Mucosa of stomach (tissue), 1 donor: Measurements from ENCODE around the gene CTXN3.

Experiments
- H3K27me3 ChIP-seq: one replicate; pipeline ENCODE4 v1.7.0; 2013; ENCODE audit warnings: mild to moderate bottlenecking, low read length; ENCODE audit not compliant: control insufficient read depth, insufficient read depth
- H3K36me3 ChIP-seq: one replicate; pipeline ENCODE4 v1.7.0; 2013; ENCODE audit warnings: low read length; ENCODE audit not compliant: control insufficient read depth, insufficient read depth
- H3K4me1 ChIP-seq: one replicate; pipeline ENCODE4 v1.7.0; 2013; ENCODE audit warnings: mild to moderate bottlenecking, low read length; ENCODE audit not compliant: control insufficient read depth, insufficient read depth
- H3K4me3 ChIP-seq: one replicate; pipeline ENCODE4 v1.7.0; 2013; ENCODE audit warnings: low read length
- H3K9ac ChIP-seq: one replicate; pipeline ENCODE4 v1.7.0; 2013; ENCODE audit warnings: mild to moderate bottlenecking, low read length, moderate library complexity
- H3K9me3 ChIP-seq: one replicate; pipeline ENCODE4 v1.7.0; 2013; ENCODE audit warnings: mild to moderate bottlenecking, low read length, moderate library complexity; ENCODE audit not compliant: control insufficient read depth
- donor health status: Pancreatic carcinoma.

Gene CTXN3

DNA sequence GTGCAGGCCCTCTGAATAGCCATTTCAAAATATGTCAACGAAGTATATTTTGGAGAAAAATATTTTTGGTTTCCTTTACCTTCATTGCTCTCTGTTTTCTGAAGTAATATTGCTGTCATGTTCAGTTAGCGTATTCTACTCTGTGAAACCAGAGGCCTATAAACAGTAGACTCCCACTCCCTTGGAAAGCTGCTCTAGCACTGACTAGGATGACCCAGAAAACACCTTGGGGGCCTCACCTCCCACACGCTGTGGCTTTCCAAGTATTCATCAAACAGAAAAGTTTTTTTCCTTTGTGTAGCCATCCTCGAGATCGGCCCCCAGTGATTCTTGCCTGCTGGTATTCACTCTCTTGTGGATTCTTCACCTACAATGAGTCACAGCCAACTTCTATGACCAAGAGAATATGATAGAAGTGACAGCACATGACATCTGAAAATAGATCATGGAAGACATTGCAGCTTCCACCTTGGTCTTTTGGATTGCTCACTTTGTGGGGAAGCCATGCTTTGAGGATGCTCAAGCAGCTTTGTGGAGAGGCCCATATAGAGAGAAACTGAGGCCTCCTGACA lies 28.9 kb upstream of the CTXN3 start:
- no peaks in the 10 kb centered on the region for H3K4me1 ChIP-seq
- H3K9ac ChIP-seq = no peak overlapping the region
- no peaks in the 10 kb centered on the region for H3K27me3 ChIP-seq
- H3K36me3 ChIP-seq = no peaks in the 10 kb centered on the region
- H3K4me3 ChIP-seq = no peak overlapping the region
- no peaks in the 10 kb centered on the region for H3K9me3 ChIP-seq

DNA sequence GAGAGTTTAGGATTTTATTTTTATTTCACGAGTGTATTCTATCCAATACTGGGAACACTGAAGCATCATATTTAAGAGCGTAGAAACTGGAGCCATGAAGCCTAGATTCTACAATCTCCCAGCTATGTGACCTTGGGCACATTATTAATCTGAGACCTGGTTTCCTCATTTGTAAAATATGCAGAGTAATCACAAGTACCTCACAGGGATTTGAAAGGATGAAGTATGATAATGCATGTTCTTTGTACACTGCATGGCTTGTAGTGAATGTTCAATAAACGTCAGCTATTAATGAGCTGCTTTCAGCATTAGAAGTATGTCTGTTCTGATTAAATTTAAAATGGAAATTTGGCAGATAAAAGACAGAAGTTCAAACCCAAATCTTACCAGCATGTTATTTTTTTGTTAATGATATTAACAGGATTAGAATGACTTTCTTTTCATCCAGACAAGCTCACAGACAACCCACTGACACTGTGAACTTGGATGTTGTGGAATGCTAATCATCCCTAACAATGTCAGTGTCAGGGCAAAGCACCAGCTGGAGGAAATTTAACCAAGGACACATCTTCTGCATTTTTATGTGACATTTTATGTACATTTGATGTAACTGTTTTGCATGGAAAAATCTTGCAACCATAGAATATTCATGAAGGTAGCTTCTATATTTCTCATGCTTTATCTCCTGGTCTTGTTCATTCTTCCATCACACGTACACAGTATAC lies 27.1 kb upstream of the CTXN3 start:
- Histone ChIP-seq H3K9ac (no peak overlapping the region), H3K9me3 (no peaks in the 10 kb centered on the region), H3K4me3 (no peak overlapping the region), H3K27me3 (no peaks in the 10 kb centered on the region), H3K36me3 (no peaks in the 10 kb centered on the region), H3K4me1 (no peaks in the 10 kb centered on the region)

DNA sequence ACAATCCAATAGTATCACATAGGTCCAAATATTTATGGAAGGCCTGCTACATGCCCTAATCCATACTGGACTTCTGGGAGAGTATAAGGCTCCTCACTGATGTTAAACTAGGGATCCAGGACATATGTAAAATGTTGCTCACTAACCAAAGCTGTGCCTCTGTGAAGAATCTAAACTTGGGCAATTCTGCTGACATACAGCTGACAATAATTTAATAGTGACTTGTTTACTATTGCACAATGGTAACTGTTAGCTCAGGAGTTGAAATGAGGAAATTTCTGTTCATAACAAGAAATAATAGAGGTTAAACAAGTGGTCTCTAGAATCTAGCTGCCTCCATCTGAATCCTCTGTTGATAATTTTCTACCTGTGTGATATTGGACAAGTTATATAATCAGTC lies 14.9 kb upstream of the CTXN3 start:
- Histone ChIP-seq H3K9me3 (no peaks in the 10 kb centered on the region), H3K4me3 (no peak overlapping the region), H3K27me3 (no peaks in the 10 kb centered on the region), H3K9ac (no peak overlapping the region), H3K36me3 (no peaks in the 10 kb centered on the region), H3K4me1 (no peaks in the 10 kb centered on the region)

DNA sequence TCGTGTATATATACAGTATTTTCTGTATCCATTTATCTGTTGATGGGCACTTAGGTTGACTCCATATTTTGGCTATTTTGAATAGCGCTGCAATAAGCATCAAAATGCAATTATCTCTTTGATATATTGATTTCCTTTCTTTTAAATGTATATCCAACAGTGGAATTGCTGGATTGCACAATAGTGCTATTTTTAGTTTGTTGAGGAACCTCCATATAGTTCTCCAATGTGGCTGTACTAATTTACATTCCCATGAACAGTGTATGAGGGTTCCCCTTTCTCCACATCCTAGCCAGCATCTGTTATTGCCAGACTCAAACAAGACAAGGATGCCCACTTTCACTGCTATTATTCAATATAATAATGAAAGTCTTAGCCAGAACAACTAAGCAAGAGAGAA lies 9.1 kb upstream of the CTXN3 start:
- no peaks in the 10 kb centered on the region for H3K9me3 ChIP-seq
- H3K27me3 ChIP-seq = no peaks in the 10 kb centered on the region
- no peak overlapping the region for H3K9ac ChIP-seq
- no peak overlapping the region for H3K4me3 ChIP-seq
- no peaks in the 10 kb centered on the region for H3K36me3 ChIP-seq
- no peaks in the 10 kb centered on the region for H3K4me1 ChIP-seq

DNA sequence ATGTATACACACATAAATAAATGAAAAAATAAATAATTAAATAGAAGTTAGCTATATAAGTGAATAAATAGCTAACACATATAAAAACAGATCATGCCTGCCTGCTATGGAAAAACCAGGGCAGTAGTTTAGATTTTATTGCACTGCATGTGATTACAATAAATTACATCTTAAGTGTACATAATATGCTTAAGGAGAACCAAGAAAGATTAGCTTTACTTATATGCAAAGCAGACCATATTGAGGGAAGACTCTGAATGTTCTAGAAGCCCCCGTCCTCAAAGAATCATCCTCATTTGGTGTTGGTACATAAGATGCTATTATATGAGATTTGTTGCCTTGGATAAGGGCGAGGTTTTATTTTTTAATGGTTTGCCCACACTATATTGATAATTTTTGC lies 5.9 kb upstream of the CTXN3 start:
- Histone ChIP-seq H3K36me3 (no peaks in the 10 kb centered on the region), H3K9ac (no peak overlapping the region), H3K4me1 (no peaks in the 10 kb centered on the region), H3K27me3 (no peaks in the 10 kb centered on the region), H3K9me3 (no peaks in the 10 kb centered on the region), H3K4me3 (no peak overlapping the region)

DNA sequence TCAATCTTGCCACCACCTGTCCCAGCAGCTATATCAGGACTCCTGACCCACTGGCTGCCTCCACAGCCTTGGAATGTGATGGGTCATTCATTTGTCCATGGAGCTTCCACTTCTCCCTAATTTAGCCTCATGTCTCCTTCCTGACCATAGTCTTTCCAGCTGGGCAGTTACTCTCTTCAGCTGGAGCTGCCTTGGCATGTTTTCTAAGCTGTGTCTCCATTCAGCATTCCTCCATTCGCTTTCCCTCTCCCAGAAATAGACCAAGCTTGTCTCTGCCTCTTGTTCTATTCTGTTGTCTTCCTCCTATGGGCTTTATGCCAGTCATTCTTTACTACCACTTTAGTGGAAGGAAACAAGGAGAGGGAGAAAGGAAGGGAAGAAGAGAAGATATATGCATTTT lies 5.3 kb upstream of the CTXN3 start:
- no peaks in the 10 kb centered on the region for H3K9me3 ChIP-seq
- no peaks in the 10 kb centered on the region for H3K27me3 ChIP-seq
- no peak overlapping the region for H3K9ac ChIP-seq
- H3K36me3 ChIP-seq = no peaks in the 10 kb centered on the region
- H3K4me1 ChIP-seq = no peaks in the 10 kb centered on the region
- no peak overlapping the region for H3K4me3 ChIP-seq

DNA sequence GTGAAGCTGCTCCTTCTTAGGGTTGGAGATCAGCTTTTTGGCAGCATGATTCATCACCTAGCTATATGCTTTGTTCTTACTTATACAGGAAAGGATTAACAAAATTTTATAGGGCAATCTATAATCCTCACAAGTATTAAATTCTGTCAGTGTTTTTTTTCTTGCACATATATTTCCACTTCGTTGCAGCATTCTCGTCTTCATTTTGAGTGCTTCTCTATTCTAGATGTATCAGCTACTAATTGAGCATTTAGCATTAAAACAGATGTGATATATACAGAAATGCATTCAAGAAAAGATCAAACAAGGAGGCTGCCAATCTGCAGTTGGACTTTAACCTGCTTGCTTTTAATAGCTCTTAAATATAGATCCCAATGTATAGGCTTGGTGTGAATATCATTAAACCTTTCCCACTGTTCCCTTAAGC lies 3.6 kb upstream of the CTXN3 start:
- H3K4me3 ChIP-seq = no peak overlapping the region
- no peak overlapping the region for H3K9ac ChIP-seq
- no peaks in the 10 kb centered on the region for H3K36me3 ChIP-seq
- H3K4me1 ChIP-seq = no peaks in the 10 kb centered on the region
- no peaks in the 10 kb centered on the region for H3K9me3 ChIP-seq
- H3K27me3 ChIP-seq = no peaks in the 10 kb centered on the region

DNA sequence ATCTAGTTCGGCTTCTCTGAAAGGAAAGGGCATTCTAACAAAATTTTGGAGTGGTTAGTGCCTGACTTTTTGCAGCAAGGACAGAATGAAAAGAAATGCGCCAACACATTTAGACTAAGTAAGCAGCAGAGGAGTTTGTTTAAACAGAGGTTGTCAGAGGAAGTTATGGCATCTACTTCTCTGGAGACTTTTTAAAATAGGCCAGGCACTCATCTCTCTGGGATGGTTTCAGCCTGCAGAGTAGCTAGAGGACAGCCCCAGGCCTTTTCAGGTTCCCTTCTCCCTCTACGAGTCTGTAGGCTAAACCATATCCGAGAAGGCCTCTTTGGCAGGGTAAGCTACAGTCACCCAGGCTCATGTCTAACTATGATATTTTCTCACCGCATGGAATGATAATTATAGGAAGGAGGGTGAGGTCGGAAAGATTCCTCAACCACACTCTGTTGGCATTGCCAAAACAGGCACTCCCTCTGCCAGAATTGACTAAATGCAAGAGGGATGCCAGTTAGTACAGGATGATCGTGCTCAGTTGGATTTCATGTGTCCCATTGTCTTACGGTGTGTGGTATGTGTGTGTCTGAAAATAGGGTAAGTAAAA lies 1.4 kb upstream of the CTXN3 start:
- Histone ChIP-seq H3K4me1 (no peaks in the 10 kb centered on the region), H3K4me3 (no peak overlapping the region), H3K27me3 (no peaks in the 10 kb centered on the region), H3K9me3 (no peaks in the 10 kb centered on the region), H3K36me3 (no peaks in the 10 kb centered on the region), H3K9ac (no peak overlapping the region)

DNA sequence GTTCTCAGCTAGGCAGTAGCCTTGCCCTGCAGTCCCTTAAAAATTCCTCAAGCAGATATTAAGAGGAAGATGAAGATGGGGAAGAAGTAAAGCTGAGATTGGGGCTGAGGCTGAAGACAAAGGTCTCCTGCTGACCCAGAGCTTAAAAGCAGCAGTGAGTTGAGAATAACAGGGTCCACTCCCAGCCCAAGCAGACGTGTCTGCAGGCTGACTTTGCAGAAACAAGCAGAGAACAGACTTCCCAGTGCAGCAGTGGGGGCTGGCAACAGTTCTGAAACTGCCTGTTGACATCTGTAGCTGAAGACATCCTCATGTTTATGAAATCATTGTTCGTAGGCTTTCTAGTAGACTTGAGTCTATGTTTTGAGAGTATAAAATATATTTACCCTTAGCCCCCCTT lies 1.1 kb downstream of the CTXN3 start:
- H3K4me1 ChIP-seq = no peaks in the 10 kb centered on the region
- H3K9me3 ChIP-seq = no peaks in the 10 kb centered on the region
- no peaks in the 10 kb centered on the region for H3K36me3 ChIP-seq
- no peaks in the 10 kb centered on the region for H3K27me3 ChIP-seq
- no peak overlapping the region for H3K9ac ChIP-seq
- H3K4me3 ChIP-seq = no peak overlapping the region

DNA sequence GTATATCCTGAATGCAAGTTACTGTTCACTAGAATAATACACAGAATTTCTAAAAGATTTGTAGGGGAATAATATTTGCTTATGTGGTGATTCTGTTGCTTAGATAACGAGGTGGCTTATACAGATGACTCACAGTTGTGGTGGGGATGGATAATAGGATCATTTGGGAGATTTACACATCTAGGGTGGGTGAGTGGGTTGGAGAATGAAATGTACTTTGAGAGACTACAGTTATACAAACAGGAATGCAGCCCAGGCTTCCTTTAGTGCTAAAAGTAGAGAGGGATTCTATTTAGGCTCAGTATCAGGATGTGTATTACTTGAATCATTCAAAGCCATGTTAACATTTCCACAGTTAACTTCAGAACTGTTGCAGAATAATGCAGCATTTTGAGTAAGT lies 1.8 kb downstream of the CTXN3 start:
- Histone ChIP-seq H3K9ac (no peak overlapping the region), H3K4me1 (no peaks in the 10 kb centered on the region), H3K27me3 (no peaks in the 10 kb centered on the region), H3K36me3 (no peaks in the 10 kb centered on the region), H3K9me3 (no peaks in the 10 kb centered on the region), H3K4me3 (no peak overlapping the region)

DNA sequence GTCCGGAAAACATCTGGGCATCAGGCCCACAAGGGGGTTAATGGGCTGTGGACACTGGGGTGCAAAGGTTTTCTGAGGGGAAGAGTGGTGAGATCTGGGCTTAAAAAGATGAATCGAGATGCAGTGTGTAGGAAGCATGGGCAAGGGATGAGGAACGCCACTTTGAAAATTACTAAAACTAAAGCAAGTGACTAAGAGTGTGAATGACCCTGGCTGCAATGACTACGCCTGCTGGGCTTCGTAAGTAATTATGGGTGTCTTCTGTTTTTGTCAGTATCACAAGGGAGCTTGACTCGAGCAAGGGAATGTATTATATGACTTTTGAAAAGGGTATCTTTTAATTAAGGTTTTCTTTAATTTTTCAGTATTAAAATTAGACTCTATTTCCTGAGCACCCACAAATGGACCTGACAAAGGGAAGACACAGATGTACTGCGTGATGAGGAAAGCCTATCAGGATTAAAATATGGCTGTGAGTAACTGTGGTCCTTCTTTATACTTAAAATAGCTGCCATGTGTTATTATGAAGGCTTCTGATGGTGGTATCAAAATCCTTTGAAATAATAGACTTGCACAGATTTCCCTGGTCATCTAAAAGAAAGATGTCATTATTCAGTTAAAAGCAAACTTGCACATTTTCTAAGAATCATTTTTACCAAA lies 4.2 kb downstream of the CTXN3 start:
- no peaks in the 10 kb centered on the region for H3K9me3 ChIP-seq
- H3K9ac ChIP-seq = no peak overlapping the region
- H3K4me1 ChIP-seq = no peaks in the 10 kb centered on the region
- H3K4me3 ChIP-seq = no peak overlapping the region
- no peaks in the 10 kb centered on the region for H3K27me3 ChIP-seq
- H3K36me3 ChIP-seq = no peaks in the 10 kb centered on the region

DNA sequence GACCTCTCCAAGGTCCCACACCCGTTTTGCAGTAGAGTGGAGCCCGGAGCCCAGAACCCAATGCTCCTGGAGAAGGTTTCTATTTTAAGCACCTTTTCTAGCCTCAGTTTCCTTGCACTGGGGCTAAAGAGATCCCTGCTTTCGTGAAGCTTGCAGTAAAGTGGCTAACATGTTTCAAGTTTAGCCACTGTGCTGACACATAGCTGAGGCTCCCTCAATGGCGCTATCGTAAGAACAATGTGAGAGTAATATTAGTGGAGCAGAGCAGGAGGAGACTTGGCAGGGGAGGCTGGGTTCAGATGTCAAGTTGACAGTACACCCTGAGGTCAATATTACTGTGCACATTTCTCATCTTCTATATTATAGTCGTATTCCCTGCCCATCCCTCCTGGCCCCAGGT lies 7.9 kb downstream of the CTXN3 start:
- no peaks in the 10 kb centered on the region for H3K27me3 ChIP-seq
- no peak overlapping the region for H3K9ac ChIP-seq
- no peak overlapping the region for H3K4me3 ChIP-seq
- H3K36me3 ChIP-seq = no peaks in the 10 kb centered on the region
- no peaks in the 10 kb centered on the region for H3K4me1 ChIP-seq
- no peaks in the 10 kb centered on the region for H3K9me3 ChIP-seq
